Prostate gland (tissue), 2 donors: Measurements from ENCODE around the gene SH3RF2. TPM values are rescaled to one million over a fixed set of nuclear protein-coding genes. Genes with fewer than 3 reads are reported as not detected.

Experiments used
- DNase-seq: peaks from one replicate; pipeline ENCODE4 v3.0.0-alpha.2; 2019; ENCODE audit warnings: low spot score
- H3K27ac ChIP-seq, 2 donors: fragments of 200-600 bp; sonication (generic); 2 replicates each; pipeline ENCODE4 v1.5.1; 2017 to 2019
- H3K27me3 ChIP-seq: fragments of 200-600 bp; sonication (generic); replicated peaks from 2 replicates; pipeline ENCODE4 v1.5.1; 2019; ENCODE audit not compliant: insufficient read depth
- H3K36me3 ChIP-seq, 2 donors: fragments of 200-600 bp; sonication (generic); 1 replicate in 1 of 2; 2 replicates in 1 of 2; pipeline versions ENCODE4 v1.5.1 to v1.8.1; 2017 to 2019
- H3K4me1 ChIP-seq: fragments of 200-600 bp; sonication (generic); replicated peaks from 2 replicates; pipeline ENCODE4 v1.5.1; 2019
- H3K4me3 ChIP-seq, 2 donors: fragments of 200-600 bp; sonication (generic); 2 replicates each; pipeline ENCODE4 v1.5.1; 2017 to 2019
- H3K9me3 ChIP-seq: fragments of 200-600 bp; sonication (generic); 2 replicates; pipeline ENCODE4 v1.5.1; 2017
- CTCF ChIP-seq, 4 experiments: fragments of 200-600 bp in 2 of 4; fragments of 450-650 bp in 2 of 4; sonication (generic) in 2 of 4; IDR thresholded peaks; 1 replicate in 3 of 4; 2 replicates in 1 of 4; pipeline ENCODE4 v1.5.1; 2016 to 2019; ENCODE audit warnings: antibody characterized with exemption in 4 of 4, mild to moderate bottlenecking in 2 of 4, moderate library complexity in 2 of 4
- POLR2A ChIP-seq: fragments of 450-650 bp; IDR thresholded peaks from one replicate; pipeline ENCODE4 v1.6.1; 2016; ENCODE audit warnings: antibody characterized with exemption, mild to moderate bottlenecking
- POLR2AphosphoS5 ChIP-seq: sonication (generic); formaldehyde crosslinking; IDR thresholded peaks from one replicate; pipeline ENCODE4 v1.6.1; 2017; ENCODE audit warnings: antibody characterized with exemption
- WGBS: methylation state at CpG from one replicate; pipeline ENCODE4 v1.1.5; 2018; 5-methylcytosine and 5-hydroxymethylcytosine counted together
- intact Hi-C: fragments of 100-400 bp; cut with DNase I; formaldehyde crosslinking; loops from one replicate; pipeline ENCODE4 v1.14.2; 2022
- total RNA-seq, 2 donors: library from RNA; depleted of rRNA; stranded (reverse); fragments of >200 nt; gene quantifications; one replicate each; pipeline ENCODE4 v1.1.0, GENCODE V29; 2016

SH3RF2 gene
- total RNA-seq, 2 donors from 2014 or later = 18.2 to 43.9 TPM

- WGBS = 92% methylated on average over 4 of the region's 4 CpGs
- intact Hi-C loops = loop anchor here (10.0 kb wide), 1 partner anchor 359 kb away; no protein-coding TSS in a partner anchor
- Histone ChIP-seq H3K4me1 (peaks cover 2% of the 10 kb centered on the region), H3K4me3 (no peak overlapping the region), H3K36me3 (no peaks in the 10 kb centered on the region), H3K27me3 (no peaks in the 10 kb centered on the region), H3K27ac (no peak overlapping the region), H3K9me3 (no peaks in the 10 kb centered on the region)
- DNase-seq = no peak
- TF ChIP-seq POLR2AphosphoS5 (no peak), CTCF (IDR thresholded peaks at IDR 0.05) (no peak), POLR2A (no peak)
Measured at GRCh38 chr5:146043722-146044121, 107.3 kb downstream of the SH3RF2 start.

GRCh38 chr5:146047396-146047795 lies 111.0 kb downstream of the SH3RF2 start:
- TF ChIP-seq CTCF (IDR thresholded peaks at IDR 0.05) = no peak
- peak; percentile 35 for TF ChIP-seq POLR2AphosphoS5
- TF ChIP-seq POLR2A = no peak
- no peaks in the 10 kb centered on the region for H3K36me3 ChIP-seq
- no peaks in the 10 kb centered on the region for H3K27me3 ChIP-seq
- peak; percentile 29 for DNase-seq
- intact Hi-C loops = loop anchor here (5.0 to 10.0 kb wide), 2 partner anchors 363 to 1845 kb away; no protein-coding TSS in a partner anchor
- H3K27ac ChIP-seq = no peak overlapping the region
- H3K4me1 ChIP-seq = peaks cover 4% of the 10 kb centered on the region
- 43% methylated on average over 4 of the region's 4 CpGs for WGBS
- H3K9me3 ChIP-seq = no peaks in the 10 kb centered on the region
- H3K4me3 ChIP-seq = no peak overlapping the region

GRCh38 chr5:146048994-146049703 lies 112.8 kb downstream of the SH3RF2 start:
- H3K27ac ChIP-seq = no peak overlapping the region
- no peaks in the 10 kb centered on the region for H3K9me3 ChIP-seq
- H3K4me1 ChIP-seq = peaks cover 4% of the 10 kb centered on the region
- peak; percentile 57 for DNase-seq
- H3K4me3 ChIP-seq = no peak overlapping the region
- no peaks in the 10 kb centered on the region for H3K36me3 ChIP-seq
- intact Hi-C loops = loop anchor here (5.0 to 10.0 kb wide), 2 partner anchors 364 to 1847 kb away; no protein-coding TSS in a partner anchor
- H3K27me3 ChIP-seq = no peaks in the 10 kb centered on the region
- TF ChIP-seq POLR2AphosphoS5 (no peak), POLR2A (no peak), CTCF (IDR thresholded peaks at IDR 0.05) (peak in 3 of 4 experiments; percentile 64 to 74 (median 72))
- 77% methylated on average over 15 of the region's 15 CpGs for WGBS

- intact Hi-C loops = loop anchor here (5.0 to 10.0 kb wide), 2 partner anchors 365 to 1847 kb away; no protein-coding TSS in a partner anchor
- DNase-seq = no peak
- no peaks in the 10 kb centered on the region for H3K27me3 ChIP-seq
- H3K4me3 ChIP-seq = no peak overlapping the region
- H3K36me3 ChIP-seq = no peaks in the 10 kb centered on the region
- 66% methylated on average over 3 of the region's 3 CpGs for WGBS
- no peak for TF ChIP-seq CTCF (IDR thresholded peaks at IDR 0.05)
- no peak for TF ChIP-seq POLR2A
- no peak for TF ChIP-seq POLR2AphosphoS5
- H3K9me3 ChIP-seq = no peaks in the 10 kb centered on the region
- peaks cover 4% of the 10 kb centered on the region for H3K4me1 ChIP-seq
- H3K27ac ChIP-seq = no peak overlapping the region
Measured at GRCh38 chr5:146049704-146050026, 113.3 kb downstream of the SH3RF2 start.

GRCh38 chr5:146050086-146050485 lies 113.7 kb downstream of the SH3RF2 start:
- Histone ChIP-seq H3K4me1 (peaks cover 4% of the 10 kb centered on the region), H3K9me3 (no peaks in the 10 kb centered on the region), H3K36me3 (no peaks in the 10 kb centered on the region), H3K27ac (no peak overlapping the region), H3K27me3 (no peaks in the 10 kb centered on the region), H3K4me3 (no peak overlapping the region)
- DNase-seq = no peak
- 86% methylated on average over 5 of the region's 5 CpGs for WGBS
- TF ChIP-seq CTCF (IDR thresholded peaks at IDR 0.05) = no peak
- TF ChIP-seq POLR2A = no peak
- TF ChIP-seq POLR2AphosphoS5 = no peak
- intact Hi-C loops = no loop called here
